Gastrocnemius medialis (tissue), 4 donors: ENCODE data around the gene CACNG3. TPM values are rescaled to one million over a fixed set of nuclear protein-coding genes. Genes with fewer than 3 reads are reported as not detected.

ENCODE experiments used
- ATAC-seq, 2 donors: fragments of 150-250 bp; one replicate each; pipeline ENCODE4 v1.9.1; 2016
- DNase-seq, 2 donors: peaks; one replicate each; pipeline ENCODE4 v3.0.0-alpha.2; 2019
- H3K27ac ChIP-seq, 4 donors: fragments of 200-600 bp; sonication (generic); 1 replicate in 1 of 4; 2 replicates in 3 of 4; pipeline ENCODE4 v1.5.1; 2016 to 2018; ENCODE audit warnings: mild to moderate bottlenecking in 2 of 4, moderate library complexity in 1 of 4
- H3K27me3 ChIP-seq, 3 donors: fragments of 200-600 bp; sonication (generic) in 2 of 3; 1 replicate in 1 of 3; 2 replicates in 2 of 3; pipeline versions ENCODE4 v1.5.1 to v1.6.0; 2016 to 2019; ENCODE audit warnings: mild to moderate bottlenecking in 1 of 3, moderate library complexity in 1 of 3
- H3K36me3 ChIP-seq, 2 donors: fragments of 200-600 bp; sonication (generic) in 1 of 2; one replicate each; pipeline ENCODE4 v1.5.1; 2017 to 2018
- H3K4me1 ChIP-seq, 2 donors: fragments of 200-600 bp; sonication (generic) in 1 of 2; one replicate each; pipeline ENCODE4 v1.5.1; 2016 to 2017; ENCODE audit warnings: mild to moderate bottlenecking in 2 of 2
- H3K4me3 ChIP-seq, 4 donors: fragments of 200-600 bp; sonication (generic) in 3 of 4; 1 replicate in 1 of 4; 2 replicates in 3 of 4; pipeline ENCODE4 v1.5.1; 2016 to 2019; ENCODE audit warnings: mild to moderate bottlenecking in 2 of 4
- H3K9me3 ChIP-seq, 3 donors: fragments of 200-600 bp; sonication (generic) in 2 of 3; 1 replicate in 1 of 3; 2 replicates in 2 of 3; pipeline ENCODE4 v1.5.1; 2016 to 2019
- POLR2A ChIP-seq, 2 donors: fragments of 450-650 bp; IDR thresholded peaks; one replicate each; pipeline ENCODE4 v1.6.1; 2017; ENCODE audit warnings: antibody characterized with exemption in 2 of 2, mild to moderate bottlenecking in 2 of 2, moderate library complexity in 2 of 2
- in situ Hi-C, 4 donors: fragments of 200-750 bp; cut with MboI; loops; one replicate each; pipeline versions ENCODE4 v1.15.0 to v1.8.0; 2017; ENCODE audit warnings: low sequenced_read_pairs in 4 of 4
- intact Hi-C: fragments of 100-400 bp; cut with DNase I; formaldehyde crosslinking; loops from one replicate; pipeline ENCODE4 v1.15.1; 2023; ENCODE audit warnings: low total_unique reads
- total RNA-seq, 4 donors: library from RNA; depleted of rRNA; stranded (reverse); fragments of >200 nt; gene quantifications; one replicate each; pipeline versions ENCODE4 v1.1.0 to v1.2.3, GENCODE V29; 2016
- TF ChIP-seq, protein P1 (sequence below), 5 experiments: fragments of 450-650 bp in 3 of 5; fragments of 200-600 bp in 2 of 5; sonication (generic) in 2 of 5; IDR thresholded peaks in 4 of 5; conservative IDR thresholded peaks in 1 of 5; 1 replicate in 4 of 5; 2 replicates in 1 of 5; pipeline ENCODE4 v1.5.1; 2016 to 2019; ENCODE audit warnings: antibody characterized with exemption in 5 of 5, mild to moderate bottlenecking in 3 of 5, moderate library complexity in 3 of 5

The CACNG3 gene
- total RNA-seq, 4 donors from 2014 or later: not detected

DNA sequence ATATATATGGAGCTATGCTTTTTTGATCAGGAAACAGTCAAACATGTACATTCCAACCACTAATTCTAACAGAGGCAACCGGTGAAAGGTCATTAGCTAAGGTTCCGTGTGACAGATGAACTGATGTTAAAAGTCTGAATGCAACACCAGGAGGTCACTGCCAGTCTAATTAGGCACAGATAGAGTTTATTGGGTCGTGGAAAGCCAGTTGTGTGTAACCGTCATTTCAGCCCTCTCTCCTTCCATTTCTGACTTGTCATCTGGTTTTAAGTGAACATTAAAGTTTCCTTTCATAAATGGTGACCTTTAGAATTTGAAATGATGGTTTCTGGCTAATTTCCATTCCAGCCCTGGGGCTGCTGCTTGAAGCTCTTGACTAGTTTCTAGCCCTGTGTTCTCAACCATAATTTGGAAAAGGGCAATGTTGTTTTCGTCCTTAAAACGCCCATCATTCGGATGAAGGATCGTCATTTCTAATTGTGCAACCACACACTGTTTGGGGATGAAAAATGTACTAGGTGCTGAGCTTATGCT lies 23.9 kb downstream of the CACNG3 start:
- Histone ChIP-seq H3K36me3 (no peaks in the 10 kb centered on the region), H3K27me3 (no peaks in the 10 kb centered on the region), H3K4me3 (no peak overlapping the region), H3K4me1 (no peaks in the 10 kb centered on the region), H3K9me3 (no peaks in the 10 kb centered on the region), H3K27ac (no peak overlapping the region)
- in situ Hi-C loops: no loop called here
- TF ChIP-seq, protein P1, sequence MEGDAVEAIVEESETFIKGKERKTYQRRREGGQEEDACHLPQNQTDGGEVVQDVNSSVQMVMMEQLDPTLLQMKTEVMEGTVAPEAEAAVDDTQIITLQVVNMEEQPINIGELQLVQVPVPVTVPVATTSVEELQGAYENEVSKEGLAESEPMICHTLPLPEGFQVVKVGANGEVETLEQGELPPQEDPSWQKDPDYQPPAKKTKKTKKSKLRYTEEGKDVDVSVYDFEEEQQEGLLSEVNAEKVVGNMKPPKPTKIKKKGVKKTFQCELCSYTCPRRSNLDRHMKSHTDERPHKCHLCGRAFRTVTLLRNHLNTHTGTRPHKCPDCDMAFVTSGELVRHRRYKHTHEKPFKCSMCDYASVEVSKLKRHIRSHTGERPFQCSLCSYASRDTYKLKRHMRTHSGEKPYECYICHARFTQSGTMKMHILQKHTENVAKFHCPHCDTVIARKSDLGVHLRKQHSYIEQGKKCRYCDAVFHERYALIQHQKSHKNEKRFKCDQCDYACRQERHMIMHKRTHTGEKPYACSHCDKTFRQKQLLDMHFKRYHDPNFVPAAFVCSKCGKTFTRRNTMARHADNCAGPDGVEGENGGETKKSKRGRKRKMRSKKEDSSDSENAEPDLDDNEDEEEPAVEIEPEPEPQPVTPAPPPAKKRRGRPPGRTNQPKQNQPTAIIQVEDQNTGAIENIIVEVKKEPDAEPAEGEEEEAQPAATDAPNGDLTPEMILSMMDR (IDR thresholded peaks at IDR 0.05 in 4 of 5, conservative IDR thresholded peaks at IDR 0.05 in 1 of 5): no peak
- no peak for TF ChIP-seq POLR2A (IDR thresholded peaks at IDR 0.05)
- DNase-seq (no peak), ATAC-seq (no peak)
- intact Hi-C loops: no loop called here

DNA sequence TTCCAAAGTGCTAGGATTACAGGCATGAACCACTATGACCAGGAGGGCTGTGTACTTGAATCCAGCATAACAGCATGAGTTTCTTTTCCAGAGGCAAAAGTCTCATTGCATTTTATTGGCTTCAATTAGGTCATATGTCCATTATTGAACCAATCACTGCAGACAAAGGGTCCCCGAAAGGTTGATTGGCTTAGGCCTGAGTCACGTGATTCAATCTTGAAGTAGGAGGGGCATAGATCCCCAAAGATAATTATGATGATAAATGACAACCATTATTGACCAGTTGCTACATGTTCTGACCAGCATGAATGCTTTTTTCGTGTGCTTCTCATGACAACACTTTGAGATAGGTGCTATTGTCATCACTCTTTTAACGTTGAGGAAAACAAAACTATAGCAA lies 25.3 kb downstream of the CACNG3 start:
- Histone ChIP-seq H3K4me1 (no peaks in the 10 kb centered on the region), H3K27me3 (no peaks in the 10 kb centered on the region), H3K36me3 (no peaks in the 10 kb centered on the region), H3K9me3 (no peaks in the 10 kb centered on the region), H3K4me3 (no peak overlapping the region), H3K27ac (no peak overlapping the region)
- DNase-seq: no peak
- intact Hi-C loops (no loop called here), in situ Hi-C loops (no loop called here)
- no peak for TF ChIP-seq POLR2A (IDR thresholded peaks at IDR 0.05)
- TF ChIP-seq, protein P1 (IDR thresholded peaks at IDR 0.05 in 4 of 5, conservative IDR thresholded peaks at IDR 0.05 in 1 of 5): no peak
- ATAC-seq: no peak

DNA sequence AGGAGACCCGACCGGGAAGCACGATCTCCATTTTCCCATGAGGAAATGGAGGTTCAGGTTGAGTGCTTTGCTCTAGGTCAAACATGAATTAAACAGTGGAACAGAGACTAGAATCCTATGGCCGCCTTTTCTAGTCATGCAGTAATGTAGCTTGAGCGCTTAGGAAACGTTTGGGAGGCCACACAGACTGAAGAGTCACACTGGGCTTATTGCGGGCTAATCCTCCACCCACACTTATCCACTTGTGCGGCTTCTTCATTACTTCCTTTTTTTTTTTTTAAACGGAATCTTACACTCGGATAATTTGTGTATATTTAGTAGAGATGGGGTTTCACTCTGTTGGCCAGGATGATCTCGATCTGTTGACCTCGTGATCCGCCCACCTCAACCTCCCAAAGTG lies 26.0 kb downstream of the CACNG3 start:
- Histone ChIP-seq H3K36me3 (no peaks in the 10 kb centered on the region), H3K4me3 (no peak overlapping the region), H3K4me1 (no peaks in the 10 kb centered on the region), H3K27ac (no peak overlapping the region), H3K9me3 (no peaks in the 10 kb centered on the region), H3K27me3 (no peaks in the 10 kb centered on the region)
- ATAC-seq: no peak
- DNase-seq: no peak
- intact Hi-C loops (no loop called here), in situ Hi-C loops (no loop called here)
- TF ChIP-seq, protein P1 (IDR thresholded peaks at IDR 0.05 in 4 of 5, conservative IDR thresholded peaks at IDR 0.05 in 1 of 5): no peak
- TF ChIP-seq POLR2A (IDR thresholded peaks at IDR 0.05): no peak

DNA sequence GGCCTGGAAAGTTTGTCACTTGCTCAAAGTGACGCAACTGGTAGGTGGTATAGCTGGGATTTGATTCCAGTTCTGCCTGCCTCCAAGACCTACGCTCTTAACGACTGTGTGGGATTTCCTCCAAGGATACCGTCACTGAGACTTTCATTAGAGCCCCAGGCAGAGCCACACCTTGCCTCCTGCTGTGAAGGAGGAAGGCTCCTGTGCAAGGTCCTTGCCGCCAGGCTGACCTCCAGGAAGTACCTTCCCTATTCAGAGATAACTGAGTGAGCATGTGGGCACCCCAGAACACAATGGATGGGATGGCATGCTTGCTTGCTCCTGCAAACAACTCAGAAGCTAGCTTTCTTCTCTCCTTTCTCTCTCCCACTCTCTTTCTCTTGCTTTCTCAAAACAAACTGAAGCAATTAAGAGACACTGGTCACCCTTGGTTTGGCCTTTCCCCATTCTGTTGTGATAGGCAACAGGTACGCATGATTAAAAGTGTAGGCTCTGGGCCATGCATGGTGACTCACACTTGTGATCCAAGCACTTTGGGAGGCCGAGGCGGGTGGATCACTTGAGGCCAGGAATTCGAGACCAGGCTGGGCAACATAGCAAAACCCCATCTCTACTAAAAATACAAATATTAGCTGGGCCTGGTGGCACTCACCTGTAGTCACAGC lies 30.7 kb downstream of the CACNG3 start:
- no peaks in the 10 kb centered on the region for H3K4me1 ChIP-seq
- in situ Hi-C loops: no loop called here
- H3K36me3 ChIP-seq: no peaks in the 10 kb centered on the region
- intact Hi-C loops: no loop called here
- ATAC-seq (no peak), DNase-seq (no peak)
- H3K9me3 ChIP-seq: no peaks in the 10 kb centered on the region
- no peak overlapping the region for H3K27ac ChIP-seq
- H3K4me3 ChIP-seq: no peak overlapping the region
- TF ChIP-seq, protein P1 (IDR thresholded peaks at IDR 0.05 in 4 of 5, conservative IDR thresholded peaks at IDR 0.05 in 1 of 5): no peak
- TF ChIP-seq POLR2A (IDR thresholded peaks at IDR 0.05): no peak
- no peaks in the 10 kb centered on the region for H3K27me3 ChIP-seq

DNA sequence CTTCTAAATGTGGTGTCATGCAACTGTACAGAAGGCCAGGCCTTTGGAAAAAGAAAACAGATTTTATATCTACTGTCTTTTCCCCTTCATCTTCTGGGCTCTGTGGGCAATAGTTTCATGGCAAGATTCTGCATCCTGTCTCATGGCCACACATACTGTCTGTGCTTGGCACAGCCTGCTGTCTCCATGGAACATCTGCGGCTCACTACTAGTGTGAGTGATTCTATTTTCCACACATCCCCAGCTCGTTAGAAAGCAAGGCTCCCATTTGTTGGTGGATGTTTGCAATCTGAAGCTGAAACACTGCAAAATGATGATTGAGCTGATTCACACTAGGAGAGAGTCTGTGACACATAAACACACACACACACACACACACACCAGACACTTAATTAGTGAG lies 32.4 kb downstream of the CACNG3 start:
- intact Hi-C loops: no loop called here
- ATAC-seq: no peak
- TF ChIP-seq, protein P1 (IDR thresholded peaks at IDR 0.05 in 4 of 5, conservative IDR thresholded peaks at IDR 0.05 in 1 of 5): no peak
- no peak for TF ChIP-seq POLR2A (IDR thresholded peaks at IDR 0.05)

More for the DNA sequence above, 32.4 kb downstream of the CACNG3 start:
- no peak for DNase-seq
- Histone ChIP-seq H3K4me1 (no peaks in the 10 kb centered on the region), H3K36me3 (no peaks in the 10 kb centered on the region), H3K27me3 (no peaks in the 10 kb centered on the region), H3K9me3 (no peaks in the 10 kb centered on the region), H3K4me3 (no peak overlapping the region), H3K27ac (no peak overlapping the region)
- in situ Hi-C loops: no loop called here
